ENCODE results near the gene PXMP2. TPM values are rescaled to one million over a fixed set of nuclear protein-coding genes. Genes with fewer than 3 reads are reported as not detected.

PXMP2 gene
- total RNA-seq, 4 donors from 2014 or later, result 62.1 to 181 (median 128) TPM

GRCh38 chr12:132723015-132723763 is 35.8 kb downstream of the PXMP2 start:
- Histone ChIP-seq H3K27ac (no peak overlapping the region), H3K4me3 (no peak overlapping the region), H3K27me3 (no peaks in the 10 kb centered on the region), H3K4me1 (no peaks in the 10 kb centered on the region), H3K36me3 (peaks cover 0 to 53% (median 21%) of the 10 kb centered on the region in 4 donors), H3K9me3 (no peaks in the 10 kb centered on the region)
- TF ChIP-seq POLR2A (IDR thresholded peaks at IDR 0.05) (no peak), CTCF (IDR thresholded peaks at IDR 0.05) (no peak), POLR2AphosphoS5 (IDR thresholded peaks at IDR 0.05) (no peak), EP300 (IDR thresholded peaks at IDR 0.05; ENCODE audit: low read depth) (no peak)
- DNase-seq, result no peak
- intact Hi-C loops (cut with DNase I; ENCODE audit: low total_unique reads) (no loop called here), in situ Hi-C loops (cut with MboI; ENCODE audit: low pct_ligation_motif_present in 1 of 4, low pct_unique_long_range_greater_than_20kb in 1 of 4, low sequenced_read_pairs in 3 of 4) (no loop called here)
- 83 to 92% methylated on average over 2 to 30 of the region's 30 CpGs for WGBS, 2 donors (ENCODE audit: low coverage in 1 of 2)

- in situ Hi-C loops (cut with MboI; ENCODE audit: low pct_ligation_motif_present in 1 of 4, low pct_unique_long_range_greater_than_20kb in 1 of 4, low sequenced_read_pairs in 3 of 4) (no loop called here), intact Hi-C loops (cut with DNase I; ENCODE audit: low total_unique reads) (no loop called here)
- peaks cover 0 to 59% (median 23%) of the 10 kb centered on the region in 4 donors for H3K36me3 ChIP-seq
Measured at GRCh38 chr12:132723764-132724140, 36.4 kb downstream of the PXMP2 start.

GRCh38 chr12:132724506-132725241 is 37.3 kb downstream of the PXMP2 start:
- no peak overlapping the region for H3K4me3 ChIP-seq
- no peaks in the 10 kb centered on the region for H3K4me1 ChIP-seq
- peaks cover 0 to 62% (median 25%) of the 10 kb centered on the region in 4 donors for H3K36me3 ChIP-seq
- in situ Hi-C loops (cut with MboI; ENCODE audit: low pct_ligation_motif_present in 1 of 4, low pct_unique_long_range_greater_than_20kb in 1 of 4, low sequenced_read_pairs in 3 of 4) (no loop called here), intact Hi-C loops (cut with DNase I; ENCODE audit: low total_unique reads) (no loop called here)
- no peak for DNase-seq
- 87 to 90% methylated on average over 3 to 30 of the region's 30 CpGs for WGBS, 2 donors (ENCODE audit: low coverage in 1 of 2)
- H3K9me3 ChIP-seq, result no peaks in the 10 kb centered on the region
- no peak overlapping the region for H3K27ac ChIP-seq
- H3K27me3 ChIP-seq, result no peaks in the 10 kb centered on the region
- no peak for TF ChIP-seq POLR2AphosphoS5 (IDR thresholded peaks at IDR 0.05)
- TF ChIP-seq EP300 (IDR thresholded peaks at IDR 0.05; ENCODE audit: low read depth), result no peak
- no peak for TF ChIP-seq POLR2A (IDR thresholded peaks at IDR 0.05)
- TF ChIP-seq CTCF (IDR thresholded peaks at IDR 0.05), result no peak

More at GRCh38 chr12:132723764-132724140, 36.4 kb downstream of the PXMP2 start:
- Histone ChIP-seq H3K9me3 (no peaks in the 10 kb centered on the region), H3K27ac (no peak overlapping the region), H3K27me3 (no peaks in the 10 kb centered on the region), H3K4me1 (no peaks in the 10 kb centered on the region), H3K4me3 (no peak overlapping the region)
- TF ChIP-seq CTCF (IDR thresholded peaks at IDR 0.05) (no peak), EP300 (IDR thresholded peaks at IDR 0.05; ENCODE audit: low read depth) (no peak), POLR2AphosphoS5 (IDR thresholded peaks at IDR 0.05) (no peak), POLR2A (IDR thresholded peaks at IDR 0.05) (no peak)
- no peak for DNase-seq
- 82 to 94% methylated on average over 2 of the region's 2 CpGs for WGBS, 2 donors (ENCODE audit: low coverage in 1 of 2)

GRCh38 chr12:132726386-132726785 is 39.0 kb downstream of the PXMP2 start:
- H3K4me1 ChIP-seq, result no peaks in the 10 kb centered on the region
- TF ChIP-seq POLR2A (IDR thresholded peaks at IDR 0.05), result no peak
- no peaks in the 10 kb centered on the region for H3K27me3 ChIP-seq
- H3K36me3 ChIP-seq, result peaks cover 0 to 58% (median 28%) of the 10 kb centered on the region in 4 donors
- no peak overlapping the region for H3K27ac ChIP-seq
- intact Hi-C loops (cut with DNase I; ENCODE audit: low total_unique reads) (no loop called here), in situ Hi-C loops (cut with MboI; ENCODE audit: low pct_ligation_motif_present in 1 of 4, low pct_unique_long_range_greater_than_20kb in 1 of 4, low sequenced_read_pairs in 3 of 4) (no loop called here)
- H3K4me3 ChIP-seq, result no peak overlapping the region
- H3K9me3 ChIP-seq, result no peaks in the 10 kb centered on the region
- 94 to 95% methylated on average over 9 to 12 of the region's 12 CpGs for WGBS, 2 donors (ENCODE audit: low coverage in 1 of 2)
- no peak for DNase-seq
